Suppressor macrophage treated with lipopolysaccharide for 4 hours (primary cell): ENCODE data around the gene CDH4.

Experiments
- DNase-seq: peaks from one replicate; pipeline ENCODE4 v3.0.0-alpha.2; 2020

The CDH4 gene

DNA sequence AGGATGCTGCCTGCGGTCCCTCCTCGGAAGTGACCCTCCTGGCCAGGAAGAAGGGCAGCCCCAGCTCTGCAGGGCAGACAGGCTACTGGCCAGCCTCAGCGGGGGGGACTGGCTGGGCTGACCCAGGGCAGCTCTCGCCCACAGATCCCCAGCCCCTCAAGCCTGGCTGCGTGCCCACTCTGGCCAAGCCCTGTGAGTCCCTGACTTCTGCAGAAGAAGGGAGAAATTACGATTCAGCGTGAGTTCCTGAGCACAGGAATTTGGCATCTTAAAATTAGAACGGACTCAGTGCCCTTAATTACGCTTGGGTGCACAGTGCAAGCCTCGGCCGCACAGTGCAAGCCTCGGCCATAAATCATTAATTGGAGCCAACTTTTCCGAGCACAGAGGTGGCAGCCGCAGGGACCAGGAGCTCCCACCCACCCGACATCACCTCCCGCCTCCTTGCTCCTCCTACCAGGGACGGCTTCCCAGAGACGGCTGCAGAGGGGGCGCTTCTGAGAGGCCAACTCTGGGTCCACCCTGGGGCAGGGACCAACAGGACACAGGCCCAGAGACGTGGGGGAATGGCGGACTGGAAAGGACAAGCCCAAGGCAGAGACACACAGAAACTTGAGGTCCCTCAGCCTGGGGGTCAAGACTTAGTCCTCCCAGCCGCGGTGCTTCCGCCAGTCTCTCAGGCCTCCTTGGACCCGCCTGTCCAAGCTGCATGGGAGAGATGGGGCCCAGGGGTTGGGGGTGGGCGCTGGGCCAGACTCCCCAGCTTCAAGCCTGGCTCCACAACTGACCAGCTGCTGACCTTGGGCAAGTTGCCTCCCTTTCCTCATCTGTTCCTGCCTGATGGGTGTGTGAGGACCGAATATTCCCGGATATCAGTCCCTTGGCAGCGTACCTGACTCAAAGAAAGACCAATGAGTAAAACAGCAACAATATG, 648.2 kb downstream of the CDH4 start:
- no peak for DNase-seq

DNA sequence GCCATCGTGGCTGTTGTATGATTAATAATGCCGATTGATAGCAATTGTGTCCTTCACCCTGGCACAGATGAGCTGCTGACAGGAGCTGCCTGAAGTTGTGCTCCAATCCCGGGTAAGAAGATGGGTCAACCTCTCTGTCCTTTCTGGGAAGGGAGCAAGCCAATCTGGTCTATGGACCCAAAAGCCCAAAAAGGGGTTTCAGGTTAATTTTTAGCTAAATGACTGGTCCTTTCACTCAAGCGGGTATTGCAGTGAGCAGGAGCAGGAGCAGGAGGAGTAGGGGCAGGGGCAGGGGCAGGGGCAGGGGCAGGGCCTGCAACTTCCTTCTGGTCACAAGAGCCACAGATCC, 648.9 kb downstream of the CDH4 start:
- no peak for DNase-seq

DNA sequence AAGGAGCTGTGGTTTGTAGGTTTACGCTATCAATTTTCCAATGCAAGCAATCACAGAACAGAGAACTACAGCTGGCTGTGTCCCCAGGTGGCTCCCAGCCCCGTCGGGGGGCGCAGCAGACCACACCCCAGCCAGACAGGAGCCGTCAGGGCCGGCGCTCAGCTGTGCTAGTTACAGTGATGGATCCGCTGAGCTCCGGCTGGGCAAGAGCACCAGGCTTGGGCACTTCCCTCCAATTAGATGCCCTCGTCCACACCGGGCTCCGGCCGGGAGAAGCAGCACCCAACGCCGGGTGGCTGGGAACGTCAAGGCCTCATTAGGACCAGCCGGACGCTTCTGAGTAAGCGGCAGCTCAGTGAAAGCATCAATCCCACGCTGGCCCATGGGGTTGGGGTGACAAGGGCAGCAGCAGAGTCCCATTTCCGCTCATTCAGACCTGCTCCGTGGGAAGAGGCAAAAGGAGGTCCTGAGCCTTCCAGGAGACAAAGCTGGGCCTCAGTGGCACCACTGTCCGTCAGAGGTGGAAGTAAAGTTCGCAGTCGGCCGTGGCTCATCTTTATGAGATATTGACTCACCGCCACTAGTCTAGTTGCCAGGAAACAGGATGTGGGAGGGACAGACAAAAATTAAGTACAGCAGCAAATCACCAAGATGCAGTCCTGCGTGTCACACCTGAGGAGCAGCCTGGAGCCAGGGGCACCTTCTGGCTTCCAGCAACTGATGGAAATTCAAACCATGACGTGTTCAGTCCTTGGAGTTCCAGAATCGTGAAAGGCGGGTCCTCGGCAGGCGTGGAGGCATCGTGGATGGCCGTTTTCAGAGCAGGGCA, 649.5 kb downstream of the CDH4 start:
- no peak for DNase-seq

DNA sequence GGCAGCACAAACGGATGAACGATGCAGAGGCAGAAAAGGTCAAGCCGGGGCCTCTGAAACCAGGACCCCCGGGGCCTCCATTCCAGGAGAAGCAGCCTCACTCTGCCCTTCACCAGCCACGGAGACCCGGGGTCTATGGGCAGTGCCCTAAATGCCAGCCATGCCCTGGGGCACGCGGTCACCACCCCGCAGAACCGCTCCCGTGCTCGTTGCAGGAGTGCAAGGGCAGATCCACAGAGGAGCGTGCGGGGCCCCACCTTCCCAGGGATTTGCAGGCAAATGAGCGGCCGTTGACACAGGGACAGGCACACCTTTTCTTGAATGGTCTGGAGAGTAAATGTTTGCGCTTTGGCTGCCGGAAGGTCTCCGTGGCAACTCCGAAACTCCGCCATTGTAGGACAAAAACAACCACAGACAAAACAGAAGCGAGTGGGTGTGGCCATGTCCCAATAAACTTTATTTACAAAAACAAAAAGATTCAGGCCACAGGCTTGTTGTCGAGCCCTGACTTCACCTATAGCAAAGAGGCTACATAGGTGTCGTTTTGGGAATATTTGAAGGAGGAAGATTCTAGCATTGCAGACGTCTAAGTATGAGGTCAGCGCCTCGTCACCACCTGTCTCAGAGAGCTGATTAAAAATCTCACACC, 650.3 kb downstream of the CDH4 start:
- no peak for DNase-seq

DNA sequence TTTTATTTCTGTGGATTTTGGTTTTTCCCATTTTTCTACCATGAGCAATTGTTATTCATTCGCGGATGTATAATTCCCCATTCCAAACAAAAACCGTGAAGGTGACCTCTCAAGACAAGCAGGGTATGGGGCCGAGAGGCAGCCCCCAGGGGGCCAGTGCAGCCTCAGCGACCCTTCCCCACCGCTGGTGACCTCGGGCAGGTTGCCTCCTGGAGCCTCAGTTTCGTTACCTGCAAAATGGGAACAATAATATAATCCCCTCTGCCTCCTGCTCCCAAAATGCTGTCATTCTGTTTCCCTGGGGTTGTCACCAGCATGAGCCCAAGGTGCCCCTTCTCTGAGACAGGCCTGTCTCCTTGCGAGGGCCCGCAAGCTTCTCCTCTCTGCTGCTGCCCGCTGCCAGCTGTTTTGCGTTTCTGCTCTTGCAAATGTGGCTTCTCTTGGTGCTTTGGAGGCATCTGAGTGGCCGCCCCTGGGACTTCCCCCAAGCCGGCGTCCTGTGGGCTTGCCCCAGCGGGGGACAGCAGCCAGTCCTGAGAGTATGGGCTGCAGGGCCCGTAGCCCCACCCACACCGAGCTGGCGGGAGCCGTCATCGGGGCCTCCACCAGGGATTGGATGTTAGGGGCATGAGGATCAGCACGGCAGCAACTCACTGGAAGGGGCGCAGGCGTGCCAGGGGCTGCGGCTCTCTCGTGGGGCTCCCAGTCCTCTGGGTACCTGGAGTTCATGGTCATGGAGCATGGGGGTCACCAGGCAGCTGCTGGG, 651.7 kb downstream of the CDH4 start:
- DNase-seq: no peak

DNA sequence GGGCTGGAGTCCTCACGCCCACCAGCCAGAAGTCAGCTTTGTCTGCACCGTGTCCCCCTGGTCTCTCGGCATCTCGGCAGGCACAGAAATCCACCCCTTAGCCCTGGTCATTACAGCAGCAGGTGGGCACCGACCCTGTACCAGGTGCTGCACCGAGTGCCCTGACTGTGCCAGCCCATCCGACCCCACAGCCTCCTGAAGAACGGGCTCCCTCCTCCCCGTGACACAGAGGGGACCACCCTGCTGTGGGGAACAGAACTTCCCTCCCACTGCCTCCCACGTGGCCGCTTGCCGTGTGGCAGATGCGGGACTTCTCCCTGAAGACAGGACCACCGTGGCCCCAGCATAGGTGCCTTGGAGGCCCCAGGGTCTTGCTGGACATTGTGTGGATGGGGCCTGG, 652.4 kb downstream of the CDH4 start:
- no peak for DNase-seq

DNA sequence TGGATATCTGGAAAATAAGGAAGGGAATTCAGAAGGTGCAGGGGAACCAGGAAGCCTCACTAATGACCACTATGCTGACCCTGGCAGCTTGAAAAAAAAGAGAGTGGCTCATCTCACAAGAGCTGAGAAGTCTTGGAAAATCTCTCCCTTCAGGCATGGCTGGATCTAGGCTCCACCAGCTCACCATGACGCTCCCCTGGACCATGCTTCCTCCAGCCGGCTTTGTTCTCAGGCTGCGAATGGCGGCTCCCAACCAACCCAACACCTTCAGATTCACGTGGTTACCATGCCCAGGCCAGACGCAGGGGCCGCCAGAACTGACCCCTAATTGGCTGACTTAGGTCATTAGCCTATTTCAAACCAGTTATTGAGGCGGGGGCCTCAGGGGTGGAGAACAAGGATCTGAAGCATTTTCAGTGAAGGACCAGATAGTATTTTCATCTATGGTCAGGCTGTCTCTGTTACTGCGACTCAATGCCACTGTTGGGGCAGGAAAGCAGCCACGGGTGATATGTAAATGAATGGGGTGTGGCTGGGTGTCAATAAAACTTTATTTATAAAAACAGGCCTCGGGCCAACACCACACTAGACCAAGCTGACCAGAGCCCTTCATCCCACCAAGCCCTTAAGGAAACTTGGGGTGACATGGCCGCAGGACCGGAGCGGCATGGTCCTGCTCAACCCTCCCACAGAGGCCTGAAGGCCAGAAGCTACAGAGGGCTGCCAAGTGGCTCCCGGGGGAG, 653.9 kb downstream of the CDH4 start:
- DNase-seq: no peak

DNA sequence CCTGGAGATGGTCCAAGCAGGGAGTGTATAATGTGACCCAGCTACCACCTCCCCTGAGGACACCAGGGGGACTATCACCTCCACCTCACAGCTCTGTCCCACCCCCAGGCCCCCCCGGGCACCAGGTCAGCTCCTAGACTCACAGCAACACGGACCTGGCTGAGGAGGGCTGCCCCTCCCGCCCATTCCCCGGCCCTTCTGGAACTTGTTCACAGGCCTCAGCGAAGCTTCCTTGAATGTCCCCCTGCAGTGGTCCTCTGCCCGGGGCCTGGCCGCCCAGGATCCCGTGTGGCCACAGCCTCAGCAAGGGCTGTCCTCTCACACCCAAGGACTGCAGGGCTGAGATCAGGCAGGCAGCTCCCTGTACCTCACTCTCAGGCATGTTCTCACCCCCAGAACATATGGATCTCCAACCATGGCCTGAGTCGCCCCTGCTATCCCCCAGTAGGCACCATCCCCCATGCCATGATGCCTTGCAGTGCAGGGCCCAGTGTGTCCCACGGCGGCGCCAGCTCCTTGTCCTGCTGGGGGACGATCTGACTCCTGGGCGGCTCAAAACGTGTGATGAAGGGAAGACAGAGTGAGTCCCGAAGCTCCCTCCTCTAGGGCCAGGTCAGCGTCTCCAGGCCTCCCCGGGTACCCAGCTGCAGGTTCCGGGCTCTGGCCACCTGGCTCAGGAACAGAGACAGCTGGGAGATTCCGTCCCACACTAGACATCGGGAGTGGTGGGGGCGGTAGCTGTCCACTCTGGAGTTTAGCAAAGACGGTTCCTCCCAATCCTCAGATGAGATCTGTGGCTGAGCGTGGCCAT, 655.2 kb downstream of the CDH4 start:
- DNase-seq: no peak

DNA sequence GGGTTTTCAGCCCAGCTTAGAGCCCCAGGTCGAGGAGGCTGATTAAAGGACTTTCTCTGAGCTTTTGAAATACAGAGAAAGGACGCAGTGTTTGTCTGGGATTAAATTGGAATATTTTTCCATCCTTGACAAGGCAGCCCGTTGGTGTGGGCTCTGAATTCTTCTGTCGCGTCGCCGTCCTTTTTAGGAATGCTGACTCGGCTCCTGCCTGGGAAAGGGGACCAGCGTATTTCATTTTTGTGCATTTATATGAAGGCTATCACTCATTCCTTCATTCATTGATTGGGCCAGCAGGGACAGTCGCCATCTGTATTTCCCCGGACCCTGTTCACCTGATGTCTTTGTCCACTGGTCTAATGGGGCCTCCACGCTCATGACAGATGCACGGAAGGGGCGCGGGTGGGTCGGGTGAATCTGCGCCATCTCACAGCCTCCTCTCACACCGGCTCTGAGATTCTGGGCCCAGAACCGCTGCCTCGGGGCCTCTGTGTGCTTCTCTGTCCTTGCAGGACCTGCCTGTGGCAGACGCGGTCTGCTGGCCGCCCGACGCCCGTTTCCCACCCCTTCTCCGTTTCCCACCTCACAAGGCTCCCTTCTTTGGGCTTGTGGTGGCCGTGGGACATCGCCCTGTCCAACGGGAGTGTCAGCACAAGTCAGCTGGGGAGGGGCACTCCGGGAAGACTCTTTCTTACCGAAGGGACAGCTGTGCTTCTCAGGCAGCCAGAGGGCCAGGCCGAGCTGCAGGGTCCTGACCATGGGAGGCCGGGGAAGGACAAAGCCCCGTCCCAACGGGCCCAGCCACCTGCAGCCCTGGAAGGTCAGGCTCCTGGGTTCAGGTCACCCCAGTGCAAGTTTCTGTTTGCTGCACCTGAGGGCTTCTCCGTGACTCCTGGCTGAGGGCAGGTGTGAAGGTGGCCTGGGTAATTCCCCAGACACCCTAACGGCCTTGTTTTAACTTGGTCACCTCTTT, 656.3 kb downstream of the CDH4 start:
- no peak for DNase-seq

DNA sequence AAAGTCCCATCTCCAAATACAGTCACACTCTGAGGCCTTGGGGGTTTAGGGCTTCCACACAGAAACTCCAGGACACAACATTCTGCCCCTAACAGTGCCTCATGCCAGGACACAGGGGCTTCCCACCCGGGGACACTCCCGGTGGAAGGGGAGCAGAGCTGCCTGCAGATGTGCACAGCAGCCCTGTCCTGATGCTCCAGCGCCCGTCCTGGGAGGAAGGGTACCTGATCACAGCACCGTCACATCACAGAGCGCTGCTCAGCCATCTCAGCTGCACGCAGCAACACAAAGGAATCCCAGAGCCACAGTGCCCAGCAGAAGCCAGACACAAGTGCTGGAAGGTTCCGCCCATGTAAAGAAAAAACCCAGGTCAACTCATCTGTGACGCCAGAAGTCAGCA, 657.0 kb downstream of the CDH4 start:
- DNase-seq: no peak

DNA sequence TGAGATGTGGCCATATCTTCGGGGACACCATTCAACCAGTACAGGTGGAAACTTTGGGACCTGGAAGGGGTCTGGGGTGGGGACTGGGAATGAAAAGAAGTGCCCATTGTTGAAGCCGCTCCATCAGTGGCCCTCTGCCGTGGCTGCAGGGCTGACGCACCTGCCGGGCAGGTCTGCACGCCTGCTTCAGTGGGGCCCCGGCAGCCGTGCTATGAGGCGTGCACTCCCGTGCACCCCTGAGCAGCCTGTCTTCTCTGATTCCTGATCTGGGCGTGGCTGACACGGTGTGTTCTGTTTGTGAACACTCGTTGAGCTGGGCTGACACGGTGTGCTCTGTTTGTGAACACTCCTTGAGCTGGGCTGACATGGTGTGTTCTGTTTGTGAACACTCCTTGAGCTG, 657.8 kb downstream of the CDH4 start:
- DNase-seq: no peak

DNA sequence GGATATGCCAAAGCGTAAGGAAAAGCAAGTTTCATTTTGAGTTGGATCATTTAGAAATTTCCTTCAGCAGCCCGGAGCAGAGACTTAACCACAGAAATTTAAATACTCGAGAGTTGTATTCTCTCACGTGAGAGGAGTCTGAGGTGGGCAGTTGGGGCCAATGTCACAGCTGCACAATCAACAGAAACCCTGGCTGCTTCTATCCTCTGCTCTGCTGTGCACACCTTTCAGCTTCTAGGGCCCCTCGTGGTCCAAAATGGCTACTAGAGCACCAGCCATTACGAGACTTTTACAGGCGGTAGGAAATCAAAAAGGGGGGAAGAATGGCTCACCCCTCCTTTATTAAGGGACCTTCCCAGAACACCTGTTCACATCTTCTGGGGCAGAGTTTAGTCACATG, 659.8 kb downstream of the CDH4 start:
- no peak for DNase-seq

DNA sequence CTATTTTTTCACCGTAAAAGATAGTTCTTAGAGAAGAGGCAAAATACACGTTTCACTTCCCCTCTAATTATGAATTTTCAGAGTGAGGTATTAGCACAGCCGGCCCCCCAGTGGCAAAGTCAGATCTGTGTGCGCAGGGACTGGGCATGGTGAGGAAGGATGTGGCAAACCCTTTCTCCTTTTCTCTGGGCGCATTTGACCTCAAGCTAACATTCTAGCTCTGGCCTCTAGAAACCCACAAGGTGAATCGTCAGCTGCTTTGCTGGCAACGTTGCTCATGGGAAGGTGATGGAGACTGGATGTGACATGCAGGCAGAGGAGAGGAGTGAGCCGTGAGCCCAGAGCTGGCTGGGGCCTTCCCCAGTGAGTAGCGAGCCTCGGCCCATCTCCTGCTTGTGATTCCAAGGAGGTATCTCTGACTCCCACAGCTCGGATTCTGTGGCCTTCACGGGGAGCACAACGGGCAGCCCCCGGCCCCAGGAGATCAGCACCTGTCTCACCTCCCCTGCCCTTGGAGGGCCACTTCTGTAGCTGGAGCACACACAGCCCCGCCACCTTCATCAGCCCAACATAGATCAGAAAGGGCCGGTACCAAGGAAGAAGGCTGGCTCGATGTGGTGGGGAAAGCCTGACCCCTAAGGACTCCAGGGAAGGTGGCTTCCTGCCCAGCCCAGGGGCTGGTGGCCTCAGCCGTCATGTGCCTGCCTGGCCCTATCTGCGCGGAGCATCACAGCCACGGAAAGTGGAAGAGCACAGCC, 660.8 kb downstream of the CDH4 start:
- DNase-seq: no peak

DNA sequence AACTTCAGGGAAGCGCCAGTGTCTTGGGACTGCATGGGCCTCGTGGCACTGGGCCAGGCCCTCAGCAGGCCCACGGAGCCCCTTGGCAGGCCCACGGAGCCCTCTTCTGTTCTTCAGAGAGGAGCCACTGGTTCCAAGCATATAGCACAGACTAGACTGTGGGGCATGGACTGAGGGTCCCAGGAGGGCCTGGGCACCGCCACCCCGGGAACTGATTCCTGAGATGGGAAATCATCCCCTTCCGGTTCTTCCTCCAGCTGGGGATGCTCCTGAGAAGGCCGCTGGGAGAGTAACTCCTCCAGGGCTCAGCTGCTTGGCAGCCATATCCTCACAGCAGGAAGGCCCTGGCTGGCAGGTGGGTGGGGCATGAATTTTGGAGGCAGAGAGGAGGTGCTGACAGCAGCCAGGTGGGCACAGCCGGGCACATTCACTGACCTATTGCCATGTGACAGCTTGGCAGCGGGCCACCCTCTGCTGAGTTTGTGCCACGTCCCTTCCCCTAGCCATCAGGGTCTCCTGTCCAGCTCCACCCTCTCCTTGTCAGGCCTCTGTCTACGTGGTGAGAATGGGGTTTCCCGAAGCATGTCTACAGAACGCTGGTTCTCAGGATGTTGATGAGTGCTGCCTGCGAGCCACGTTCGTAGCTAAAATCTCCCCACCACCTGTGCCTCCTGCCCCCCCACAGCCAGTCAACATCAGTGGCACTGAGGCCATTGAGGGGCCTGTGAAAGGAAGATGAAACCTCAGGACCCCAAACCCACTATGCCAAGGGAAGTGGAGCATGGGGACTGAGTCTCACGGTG, 661.6 kb downstream of the CDH4 start:
- no peak for DNase-seq

DNA sequence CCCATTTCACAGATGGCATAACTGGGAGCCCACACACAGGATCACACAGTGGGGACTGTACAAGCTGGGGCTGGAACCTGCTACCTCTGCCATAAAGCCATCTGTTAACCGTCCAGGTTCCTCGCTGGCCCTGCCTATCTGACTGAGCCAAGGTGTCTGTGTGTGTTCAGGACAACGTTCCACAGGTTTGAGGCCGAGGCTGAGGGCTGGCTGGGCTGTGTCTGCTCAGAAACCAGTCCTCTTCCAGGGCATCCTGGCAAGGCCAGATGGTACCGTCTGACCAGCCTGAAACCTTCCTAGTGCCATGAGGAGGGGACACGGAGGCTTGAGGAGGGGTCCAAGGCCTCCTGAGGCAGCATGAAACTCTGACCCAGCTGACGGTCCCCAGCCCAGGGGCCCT, 663.0 kb downstream of the CDH4 start:
- no peak for DNase-seq

DNA sequence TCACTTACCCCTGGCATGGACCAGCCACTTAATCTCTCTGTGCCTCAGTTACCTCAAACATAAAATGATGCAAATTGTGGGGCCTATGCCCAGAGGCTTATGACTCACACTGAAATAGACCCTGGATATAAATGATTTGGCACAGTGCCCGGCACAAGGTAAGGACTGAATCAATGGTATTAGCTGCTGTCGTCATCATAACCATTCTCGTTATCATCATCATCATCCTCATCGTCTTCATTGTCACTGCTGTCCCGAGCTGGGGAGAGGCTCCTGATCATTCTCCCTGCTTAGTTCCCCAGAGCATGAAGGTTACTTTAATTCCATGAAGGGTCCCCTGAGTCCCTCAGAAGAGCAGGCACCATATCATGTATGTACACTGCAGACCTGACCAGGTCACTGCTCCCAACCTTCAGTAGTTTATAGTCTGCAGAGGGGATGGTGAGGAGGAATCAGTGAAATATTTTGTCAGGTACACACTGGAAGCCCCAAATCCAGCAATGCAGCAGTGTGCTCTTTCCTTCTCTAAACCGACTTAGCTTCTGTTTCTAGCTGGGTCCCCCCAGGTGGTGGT, 664.3 kb downstream of the CDH4 start:
- no peak for DNase-seq

DNA sequence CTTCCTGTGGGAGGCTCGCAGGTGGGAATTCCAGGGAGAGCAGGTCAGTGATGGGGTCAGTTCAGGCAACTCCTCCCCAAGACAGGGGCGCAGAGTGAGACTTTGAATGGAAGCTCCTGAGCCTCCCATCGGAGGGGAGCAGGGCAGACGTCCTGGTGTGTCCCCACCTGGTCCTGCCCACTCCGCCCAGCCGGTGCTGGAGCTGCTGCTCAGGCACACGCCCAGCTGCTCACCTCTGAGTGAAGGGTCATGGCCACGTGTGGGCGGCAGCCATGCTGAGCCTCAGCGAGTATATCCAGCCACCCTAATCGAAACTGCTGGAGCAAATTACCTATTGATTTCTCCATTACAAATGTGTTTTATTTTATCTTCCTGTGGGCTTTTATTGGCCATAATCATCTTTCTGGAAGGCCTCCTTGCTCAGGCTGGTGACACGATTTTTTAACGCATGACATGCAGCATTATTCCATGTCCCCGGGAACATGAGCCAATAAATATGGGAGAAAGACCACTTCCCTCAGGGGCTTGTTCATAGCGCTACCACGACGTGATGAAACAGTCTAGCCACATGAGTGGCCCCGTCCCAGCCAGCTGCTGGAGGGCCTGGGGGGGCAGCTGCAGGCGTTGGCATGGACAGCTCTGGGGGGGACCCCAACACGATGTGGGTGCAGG, 665.5 kb downstream of the CDH4 start:
- no peak for DNase-seq
